ENCODE results near the gene SEC14L2.

Gene SEC14L2

DNA sequence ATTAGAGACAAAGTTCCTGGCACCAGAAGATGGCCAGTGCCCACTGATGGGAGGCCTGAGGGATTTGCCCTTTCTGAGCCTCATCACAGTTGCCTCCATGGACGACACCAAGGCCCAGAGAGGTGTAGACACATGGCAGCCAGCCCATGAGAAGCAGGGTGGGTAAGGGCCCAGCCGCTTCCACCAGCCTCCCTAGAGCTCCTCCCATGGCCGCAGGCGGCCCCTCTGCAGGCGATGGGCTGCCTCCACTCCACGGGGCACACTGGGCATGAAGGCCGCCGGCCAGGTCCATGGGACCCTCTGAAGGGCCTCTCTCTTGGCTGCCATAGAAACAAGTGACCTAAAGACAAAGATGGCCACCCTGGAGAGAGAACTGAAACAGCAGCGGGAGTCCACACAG is 25.5 kb upstream of the SEC14L2 start:
- H3K4me3 ChIP-seq (ENCODE audit: insufficient read depth, low read length, poor library complexity, severe bottlenecking), result no peak overlapping the region
- no peaks in the 10 kb centered on the region for H3K36me3 ChIP-seq (ENCODE audit: low read length)
- H2AFZ ChIP-seq (ENCODE audit: low read depth, low read length, severe bottlenecking), result no peak overlapping the region
- H3K27me3 ChIP-seq (ENCODE audit: low read length), result no peaks in the 10 kb centered on the region
- no peak overlapping the region for H3K4me2 ChIP-seq (ENCODE audit: low read depth, low read length, poor library complexity, severe bottlenecking)
- no peaks in the 10 kb centered on the region for H3K9me3 ChIP-seq (ENCODE audit: insufficient read depth, low read length)
- H3K79me2 ChIP-seq (ENCODE audit: insufficient read depth, low read length), result no peaks in the 10 kb centered on the region
- no peaks in the 10 kb centered on the region for H4K20me1 ChIP-seq (ENCODE audit: low read depth, low read length)
- H3K9me2 ChIP-seq (replicated peaks; ENCODE audit: insufficient read depth, low read length), result no peaks in the 10 kb centered on the region
- H3K27ac ChIP-seq (ENCODE audit: low read depth, low read length), result no peak overlapping the region
- no peak for TF ChIP-seq EZH2phosphoT487 (conservative IDR thresholded peaks at IDR 0.05; ENCODE audit: low read length)
- no peaks in the 10 kb centered on the region for H3F3A ChIP-seq (ENCODE audit: insufficient read depth)
- no peak overlapping the region for H3K9ac ChIP-seq (ENCODE audit: low read length)

DNA sequence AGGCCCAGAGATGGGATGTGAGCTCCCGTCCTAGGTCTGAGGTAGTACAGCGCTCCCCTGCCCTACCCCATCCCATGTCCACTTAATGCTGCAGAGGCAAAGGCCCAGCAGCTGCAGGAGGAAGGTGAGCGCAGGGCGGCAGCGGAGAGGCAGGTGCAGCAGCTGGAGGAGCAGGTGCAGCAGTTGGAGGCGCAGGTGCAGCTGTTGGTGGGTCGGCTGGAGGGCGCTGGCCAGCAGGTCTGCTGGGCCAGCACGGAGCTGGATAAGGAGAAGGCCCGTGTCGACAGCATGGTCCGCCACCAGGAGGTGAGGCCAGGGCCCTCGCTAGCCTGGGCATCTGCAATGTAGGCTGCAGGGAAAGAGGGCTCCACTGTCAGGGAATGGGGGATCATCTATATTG is 24.8 kb upstream of the SEC14L2 start:
- Histone ChIP-seq H2AFZ (ENCODE audit: low read depth, low read length, severe bottlenecking) (no peak overlapping the region), H3K9ac (ENCODE audit: low read length) (no peak overlapping the region), H3K9me2 (replicated peaks; ENCODE audit: insufficient read depth, low read length) (no peaks in the 10 kb centered on the region), H3K27me3 (ENCODE audit: low read length) (no peaks in the 10 kb centered on the region), H3K4me3 (ENCODE audit: insufficient read depth, low read length, poor library complexity, severe bottlenecking) (no peak overlapping the region), H3K9me3 (ENCODE audit: insufficient read depth, low read length) (no peaks in the 10 kb centered on the region), H3K27ac (ENCODE audit: low read depth, low read length) (no peak overlapping the region), H3F3A (ENCODE audit: insufficient read depth) (no peaks in the 10 kb centered on the region), H3K4me2 (ENCODE audit: low read depth, low read length, poor library complexity, severe bottlenecking) (no peak overlapping the region), H4K20me1 (ENCODE audit: low read depth, low read length) (no peaks in the 10 kb centered on the region), H3K79me2 (ENCODE audit: insufficient read depth, low read length) (no peaks in the 10 kb centered on the region), H3K36me3 (ENCODE audit: low read length) (no peaks in the 10 kb centered on the region)
- TF ChIP-seq EZH2phosphoT487 (conservative IDR thresholded peaks at IDR 0.05; ENCODE audit: low read length), result no peak
- TF ChIP-seq, protein P1, sequence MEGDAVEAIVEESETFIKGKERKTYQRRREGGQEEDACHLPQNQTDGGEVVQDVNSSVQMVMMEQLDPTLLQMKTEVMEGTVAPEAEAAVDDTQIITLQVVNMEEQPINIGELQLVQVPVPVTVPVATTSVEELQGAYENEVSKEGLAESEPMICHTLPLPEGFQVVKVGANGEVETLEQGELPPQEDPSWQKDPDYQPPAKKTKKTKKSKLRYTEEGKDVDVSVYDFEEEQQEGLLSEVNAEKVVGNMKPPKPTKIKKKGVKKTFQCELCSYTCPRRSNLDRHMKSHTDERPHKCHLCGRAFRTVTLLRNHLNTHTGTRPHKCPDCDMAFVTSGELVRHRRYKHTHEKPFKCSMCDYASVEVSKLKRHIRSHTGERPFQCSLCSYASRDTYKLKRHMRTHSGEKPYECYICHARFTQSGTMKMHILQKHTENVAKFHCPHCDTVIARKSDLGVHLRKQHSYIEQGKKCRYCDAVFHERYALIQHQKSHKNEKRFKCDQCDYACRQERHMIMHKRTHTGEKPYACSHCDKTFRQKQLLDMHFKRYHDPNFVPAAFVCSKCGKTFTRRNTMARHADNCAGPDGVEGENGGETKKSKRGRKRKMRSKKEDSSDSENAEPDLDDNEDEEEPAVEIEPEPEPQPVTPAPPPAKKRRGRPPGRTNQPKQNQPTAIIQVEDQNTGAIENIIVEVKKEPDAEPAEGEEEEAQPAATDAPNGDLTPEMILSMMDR (IDR thresholded peaks at IDR 0.05; ENCODE audit: insufficient read depth, low read length, poor library complexity, severe bottlenecking), result no peak

DNA sequence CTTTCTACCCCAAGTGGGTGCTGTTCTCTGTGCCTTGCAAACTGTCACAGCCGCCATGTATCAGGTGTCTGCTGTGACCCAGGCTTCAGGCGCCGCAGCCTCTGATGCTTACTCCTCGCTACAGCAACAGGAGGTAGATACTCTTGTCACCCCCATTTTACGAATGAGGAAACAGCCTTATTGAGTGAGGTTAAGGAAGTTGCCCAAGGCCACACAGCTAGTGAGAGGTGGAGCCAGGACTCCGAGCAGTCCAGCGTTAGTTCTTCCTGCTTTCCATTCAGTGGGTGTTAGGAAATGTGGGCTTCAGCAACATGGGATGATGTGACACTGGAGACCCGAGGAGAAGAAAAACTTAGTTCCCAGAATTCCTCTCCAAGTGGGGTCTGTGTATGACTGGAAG is 23.9 kb upstream of the SEC14L2 start:
- Histone ChIP-seq H3K36me3 (ENCODE audit: low read length) (no peaks in the 10 kb centered on the region), H3K79me2 (ENCODE audit: insufficient read depth, low read length) (no peaks in the 10 kb centered on the region), H3K4me3 (ENCODE audit: insufficient read depth, low read length, poor library complexity, severe bottlenecking) (no peak overlapping the region), H3K9me2 (replicated peaks; ENCODE audit: insufficient read depth, low read length) (no peaks in the 10 kb centered on the region), H3K27ac (ENCODE audit: low read depth, low read length) (no peak overlapping the region), H2AFZ (ENCODE audit: low read depth, low read length, severe bottlenecking) (no peak overlapping the region), H3K4me2 (ENCODE audit: low read depth, low read length, poor library complexity, severe bottlenecking) (no peak overlapping the region), H3K9me3 (ENCODE audit: insufficient read depth, low read length) (no peaks in the 10 kb centered on the region), H3K9ac (ENCODE audit: low read length) (no peak overlapping the region), H4K20me1 (ENCODE audit: low read depth, low read length) (no peaks in the 10 kb centered on the region), H3F3A (ENCODE audit: insufficient read depth) (no peaks in the 10 kb centered on the region), H3K27me3 (ENCODE audit: low read length) (no peaks in the 10 kb centered on the region)
- TF ChIP-seq EZH2phosphoT487 (conservative IDR thresholded peaks at IDR 0.05; ENCODE audit: low read length), result no peak
- TF ChIP-seq, protein P1 (IDR thresholded peaks at IDR 0.05; ENCODE audit: insufficient read depth, low read length, poor library complexity, severe bottlenecking), result no peak

DNA sequence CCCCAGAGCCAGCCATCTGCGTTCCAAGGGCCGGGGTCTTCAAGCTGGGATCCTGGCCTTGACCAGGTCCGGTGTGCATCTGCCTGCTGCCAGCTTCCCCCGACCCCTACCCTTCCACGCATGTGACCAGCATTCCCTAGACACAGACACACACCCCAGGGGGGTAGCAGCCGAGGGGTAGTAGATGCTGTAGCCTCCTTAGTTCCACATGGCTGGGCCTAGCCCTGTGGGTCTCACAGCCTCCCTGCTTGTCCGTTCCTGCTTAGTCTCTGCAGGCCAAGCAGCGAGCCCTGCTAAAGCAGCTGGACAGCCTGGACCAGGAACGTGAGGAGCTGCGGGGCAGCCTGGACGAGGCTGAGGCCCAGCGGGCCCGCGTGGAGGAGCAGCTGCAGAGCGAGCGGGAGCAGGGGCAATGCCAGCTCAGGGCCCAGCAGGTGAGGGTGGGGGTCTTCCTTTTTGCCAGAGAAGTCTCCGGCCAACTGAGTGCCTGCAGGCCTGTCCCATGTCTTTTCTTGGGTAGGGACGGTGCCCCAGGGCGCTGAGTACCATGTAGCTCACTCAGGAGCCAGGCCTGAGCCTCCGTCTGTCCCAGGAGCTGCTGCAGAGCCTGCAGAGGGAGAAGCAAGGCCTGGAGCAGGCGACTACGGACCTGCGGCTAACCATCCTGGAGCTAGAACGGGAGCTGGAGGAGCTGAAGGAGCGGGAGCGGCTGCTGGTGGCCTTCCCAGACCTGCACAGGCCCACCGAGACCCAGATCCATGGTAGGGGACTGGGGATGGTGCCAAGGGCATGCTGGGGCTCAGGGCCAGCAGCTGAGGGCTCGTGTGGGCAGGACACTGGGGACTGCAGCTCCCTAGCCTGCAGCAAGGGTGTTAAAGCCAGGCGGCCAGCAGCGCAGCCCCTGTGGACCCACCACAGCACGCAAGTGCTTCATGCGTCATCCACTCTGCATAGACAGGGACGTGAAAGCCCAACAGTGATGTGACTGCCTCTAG is 23.2 kb upstream of the SEC14L2 start:
- H4K20me1 ChIP-seq (ENCODE audit: low read depth, low read length), result no peaks in the 10 kb centered on the region
- TF ChIP-seq, protein P1 (IDR thresholded peaks at IDR 0.05; ENCODE audit: insufficient read depth, low read length, poor library complexity, severe bottlenecking), result no peak
- TF ChIP-seq EZH2phosphoT487 (conservative IDR thresholded peaks at IDR 0.05; ENCODE audit: low read length), result no peak
- H3K9me2 ChIP-seq (replicated peaks; ENCODE audit: insufficient read depth, low read length), result no peaks in the 10 kb centered on the region
- no peaks in the 10 kb centered on the region for H3K79me2 ChIP-seq (ENCODE audit: insufficient read depth, low read length)
- no peaks in the 10 kb centered on the region for H3K27me3 ChIP-seq (ENCODE audit: low read length)
- no peak overlapping the region for H3K4me3 ChIP-seq (ENCODE audit: insufficient read depth, low read length, poor library complexity, severe bottlenecking)
- no peak overlapping the region for H3K4me2 ChIP-seq (ENCODE audit: low read depth, low read length, poor library complexity, severe bottlenecking)
- H3K9me3 ChIP-seq (ENCODE audit: insufficient read depth, low read length), result no peaks in the 10 kb centered on the region
- no peak overlapping the region for H2AFZ ChIP-seq (ENCODE audit: low read depth, low read length, severe bottlenecking)
- H3K27ac ChIP-seq (ENCODE audit: low read depth, low read length), result no peak overlapping the region
- no peaks in the 10 kb centered on the region for H3K36me3 ChIP-seq (ENCODE audit: low read length)
- H3K9ac ChIP-seq (ENCODE audit: low read length), result no peak overlapping the region
- no peaks in the 10 kb centered on the region for H3F3A ChIP-seq (ENCODE audit: insufficient read depth)
